GM19023 (cell line): ENCODE measurements around the gene KIF25.

Source experiments
- ATAC-seq: cut with Tn5 transposase; IDR thresholded peaks from one replicate; pipeline ENCODE4 v1.9.1; 2021; ENCODE audit warnings: mild to moderate bottlenecking, moderate library complexity; ENCODE audit not compliant: unreplicated experiment

The KIF25 gene

DNA sequence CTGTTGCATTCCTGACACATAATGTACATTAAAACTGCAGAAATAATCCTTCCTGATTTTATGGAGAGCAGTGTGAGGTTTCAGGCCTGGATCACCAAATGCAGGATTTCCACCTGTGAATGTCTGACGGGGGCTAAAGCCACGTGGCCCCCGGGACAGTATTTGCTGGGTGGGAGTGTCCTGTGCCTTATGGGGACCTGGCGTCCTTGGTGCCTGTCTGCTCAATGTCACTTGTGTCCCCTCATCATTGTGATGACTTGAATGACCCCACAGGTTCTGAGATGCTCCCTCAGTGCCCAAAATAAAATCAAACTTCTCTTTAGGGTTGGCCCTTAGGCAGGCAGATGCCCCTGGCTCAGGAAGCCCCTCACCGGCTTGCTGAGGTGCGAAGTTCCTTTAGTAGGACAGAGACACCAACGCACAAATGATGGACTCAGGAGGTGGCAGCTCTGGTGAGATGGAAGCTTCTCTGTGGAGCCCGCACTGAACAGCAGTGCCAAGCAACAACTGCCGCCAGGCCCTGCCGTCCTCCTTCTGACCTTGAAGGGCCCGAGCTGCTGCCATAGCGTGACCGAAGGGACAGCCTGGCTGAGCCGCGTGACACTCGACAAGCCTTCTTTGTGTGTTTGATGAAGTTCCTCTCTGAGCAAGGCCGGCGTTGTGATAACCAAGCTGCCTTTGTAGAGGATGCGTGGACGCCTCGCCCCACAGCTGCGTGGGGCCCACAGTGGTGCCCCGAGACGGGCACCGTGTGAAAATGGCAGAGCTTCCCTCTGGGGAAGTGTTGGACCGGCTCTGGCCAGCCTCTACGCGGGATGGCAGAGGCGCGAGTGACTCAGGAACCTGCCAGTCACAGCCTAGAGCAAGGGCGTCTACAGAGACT lies 50.6 kb downstream of the KIF25 start:
- no peak for ATAC-seq

DNA sequence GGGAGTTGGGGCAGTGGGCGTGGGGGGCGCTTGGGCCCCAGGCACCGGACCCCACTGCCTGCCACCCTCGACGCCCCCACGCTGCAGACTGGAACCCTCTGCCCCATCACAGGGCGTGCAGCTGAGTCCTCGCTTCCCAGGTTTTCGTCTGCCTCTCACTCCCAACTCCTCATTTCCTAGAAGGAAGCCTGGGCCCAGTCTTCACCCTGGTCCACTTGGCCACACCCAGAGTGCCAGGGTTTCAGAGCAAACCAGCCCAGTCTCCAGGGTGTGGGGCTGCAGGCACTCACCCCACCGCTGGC lies 51.2 kb downstream of the KIF25 start:
- ATAC-seq = no peak

DNA sequence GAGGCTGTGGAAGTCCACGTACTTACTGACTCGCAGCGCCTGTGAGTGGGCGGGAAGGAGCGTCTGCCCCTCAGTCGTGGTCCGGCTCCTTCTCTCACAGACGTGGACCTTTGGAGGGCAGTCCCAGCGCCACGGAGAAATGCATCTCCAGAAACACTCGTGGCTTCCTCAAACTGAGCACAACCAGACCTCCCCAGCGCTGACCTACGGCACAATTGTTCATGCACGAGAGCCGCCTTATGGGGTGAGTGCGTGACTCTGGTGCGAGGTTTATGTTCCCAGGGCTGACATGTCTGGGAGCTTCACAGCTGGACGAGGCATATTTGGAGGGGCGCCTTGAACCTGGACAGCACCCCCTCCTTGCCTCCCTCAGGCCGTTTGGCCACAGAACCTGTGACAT lies 51.8 kb downstream of the KIF25 start:
- ATAC-seq = no peak

DNA sequence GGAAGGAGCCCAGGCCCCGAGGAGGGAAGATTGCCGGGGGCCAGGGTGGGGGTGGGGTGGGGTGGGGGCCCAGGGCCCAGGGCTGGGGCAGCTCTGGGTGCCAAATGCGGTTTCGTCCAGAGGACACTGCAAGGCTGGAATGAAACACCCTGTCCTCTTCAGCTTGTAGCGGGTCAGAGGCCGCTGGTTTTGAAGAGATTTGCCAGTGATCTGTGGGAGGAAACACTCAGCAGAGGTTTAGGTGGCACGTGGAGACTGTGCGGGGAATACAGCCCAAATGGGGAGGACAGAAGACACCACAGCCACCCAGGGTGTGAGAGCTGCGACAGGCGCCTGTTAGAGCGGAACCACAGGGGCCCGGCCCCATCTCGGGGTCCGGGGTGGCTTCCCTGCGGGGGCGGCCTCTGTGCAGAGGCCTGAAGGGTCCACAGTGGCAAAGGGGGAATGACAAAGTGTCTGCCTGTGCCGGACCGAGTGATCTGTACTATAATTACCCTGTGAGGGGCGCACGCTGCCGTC lies 52.3 kb downstream of the KIF25 start:
- ATAC-seq = no peak

DNA sequence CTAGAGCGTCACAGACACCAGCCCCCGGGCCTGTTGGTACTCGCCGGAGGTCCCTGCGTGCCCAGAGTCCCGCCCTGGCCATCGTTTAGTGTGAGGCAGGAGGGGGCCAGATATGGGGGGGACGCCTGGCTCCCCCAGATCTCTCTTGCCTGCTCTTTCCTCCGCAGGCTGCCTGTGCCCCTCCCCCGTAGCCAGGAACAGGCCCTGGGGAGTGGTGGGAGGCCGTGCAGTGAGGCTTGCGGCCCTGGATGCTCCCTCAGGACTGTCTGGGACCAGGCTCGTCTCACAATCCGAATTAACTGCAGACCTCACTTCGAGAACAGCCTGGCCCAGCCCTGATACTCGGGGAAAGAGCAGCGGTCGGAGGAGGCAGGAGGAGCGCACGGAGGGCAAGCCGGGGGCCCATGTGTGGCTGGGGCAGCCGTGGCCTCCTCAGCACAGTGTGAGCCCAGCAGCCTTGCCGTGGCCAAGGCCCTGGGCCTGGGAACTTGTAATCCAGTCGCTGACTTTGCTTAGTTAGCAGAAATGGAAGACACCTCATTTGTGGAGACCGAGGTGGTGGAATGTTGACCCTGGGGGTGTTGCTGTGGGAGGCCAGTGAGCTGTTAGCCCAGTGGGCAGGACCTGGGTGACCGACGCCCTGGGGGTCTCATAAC lies 52.9 kb downstream of the KIF25 start:
- ATAC-seq = no peak

DNA sequence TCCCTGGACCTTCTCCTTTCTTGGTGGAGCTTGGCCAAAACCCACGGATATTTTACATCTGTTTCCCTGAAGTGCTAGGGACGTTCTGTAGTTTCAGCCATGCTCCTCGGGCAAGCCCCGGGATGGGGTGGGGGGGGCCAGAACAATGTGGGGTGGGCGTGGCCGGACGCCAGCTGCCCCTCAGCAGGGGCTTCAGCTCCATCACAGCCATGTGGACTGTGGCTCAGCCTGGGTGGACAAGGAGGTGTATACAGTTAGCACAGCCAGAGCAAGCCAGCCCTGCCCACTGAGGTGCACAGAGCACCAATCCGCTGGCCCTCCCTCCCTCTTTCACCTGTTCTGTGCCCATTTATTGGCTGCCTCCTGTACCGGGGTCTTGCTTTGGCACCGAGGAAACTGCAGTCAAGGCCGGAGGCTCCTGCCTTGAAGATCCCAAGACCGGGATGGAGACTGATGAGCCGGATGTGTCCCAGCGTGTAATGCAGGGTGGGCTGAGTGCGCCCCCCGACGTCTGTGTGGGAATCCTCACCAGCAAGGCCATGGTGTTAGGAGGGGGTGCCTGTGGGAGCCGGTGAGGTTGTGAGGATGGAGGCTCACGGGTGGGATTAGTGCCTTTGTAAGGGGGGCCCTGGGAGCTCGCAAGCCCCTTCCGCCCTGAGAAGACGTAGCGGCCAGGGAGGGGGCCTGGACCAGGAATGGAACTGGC lies 53.6 kb downstream of the KIF25 start:
- ATAC-seq = no peak

DNA sequence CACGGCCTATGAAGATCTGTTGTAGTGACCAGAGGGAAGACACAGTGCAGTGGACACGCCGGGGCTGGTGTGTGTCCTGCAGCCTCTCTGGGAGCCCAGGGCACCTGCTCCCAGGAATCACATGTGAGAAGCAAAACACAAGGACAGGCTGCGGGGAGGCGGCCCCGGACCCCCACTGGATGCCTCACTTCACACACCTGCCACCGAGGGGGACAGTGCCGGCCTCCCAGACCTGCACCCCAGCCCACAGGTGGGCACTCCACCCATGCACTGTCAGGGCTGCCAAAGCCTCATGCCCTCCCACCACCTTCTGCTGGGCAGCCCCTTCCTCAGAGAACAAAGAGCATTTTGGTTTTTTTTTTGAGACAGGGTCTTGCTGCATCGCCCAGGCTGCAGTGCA lies 54.2 kb downstream of the KIF25 start:
- no peak for ATAC-seq

DNA sequence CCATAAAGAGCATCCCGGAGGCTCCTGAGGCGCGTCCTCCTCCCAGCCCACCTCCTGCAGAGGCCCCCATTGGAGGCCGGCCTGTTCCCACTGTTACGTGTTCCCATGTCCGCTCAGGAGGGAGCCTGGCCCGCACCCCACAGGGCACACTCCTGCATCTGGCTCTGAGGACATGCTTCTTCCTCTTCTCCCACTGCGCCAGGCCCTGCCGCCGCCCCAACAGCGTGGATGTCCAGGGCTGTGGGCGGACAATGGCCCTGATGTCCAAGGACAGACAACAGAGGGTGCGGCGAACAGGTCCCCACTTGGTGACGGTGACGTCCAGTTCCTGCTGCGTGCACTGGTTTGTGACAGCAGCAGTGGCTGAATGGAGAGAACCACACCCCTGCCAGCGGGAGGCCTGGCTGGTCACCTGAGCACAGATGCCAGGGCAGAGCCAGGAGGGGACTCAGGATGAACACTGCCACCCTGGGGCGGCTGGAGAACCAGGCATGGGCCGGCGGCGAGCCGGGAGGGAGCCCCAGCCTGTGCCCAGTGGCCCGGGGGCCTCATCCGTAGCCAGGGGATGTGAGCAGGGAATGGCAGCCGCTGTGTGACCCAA lies 54.9 kb downstream of the KIF25 start:
- no peak for ATAC-seq

DNA sequence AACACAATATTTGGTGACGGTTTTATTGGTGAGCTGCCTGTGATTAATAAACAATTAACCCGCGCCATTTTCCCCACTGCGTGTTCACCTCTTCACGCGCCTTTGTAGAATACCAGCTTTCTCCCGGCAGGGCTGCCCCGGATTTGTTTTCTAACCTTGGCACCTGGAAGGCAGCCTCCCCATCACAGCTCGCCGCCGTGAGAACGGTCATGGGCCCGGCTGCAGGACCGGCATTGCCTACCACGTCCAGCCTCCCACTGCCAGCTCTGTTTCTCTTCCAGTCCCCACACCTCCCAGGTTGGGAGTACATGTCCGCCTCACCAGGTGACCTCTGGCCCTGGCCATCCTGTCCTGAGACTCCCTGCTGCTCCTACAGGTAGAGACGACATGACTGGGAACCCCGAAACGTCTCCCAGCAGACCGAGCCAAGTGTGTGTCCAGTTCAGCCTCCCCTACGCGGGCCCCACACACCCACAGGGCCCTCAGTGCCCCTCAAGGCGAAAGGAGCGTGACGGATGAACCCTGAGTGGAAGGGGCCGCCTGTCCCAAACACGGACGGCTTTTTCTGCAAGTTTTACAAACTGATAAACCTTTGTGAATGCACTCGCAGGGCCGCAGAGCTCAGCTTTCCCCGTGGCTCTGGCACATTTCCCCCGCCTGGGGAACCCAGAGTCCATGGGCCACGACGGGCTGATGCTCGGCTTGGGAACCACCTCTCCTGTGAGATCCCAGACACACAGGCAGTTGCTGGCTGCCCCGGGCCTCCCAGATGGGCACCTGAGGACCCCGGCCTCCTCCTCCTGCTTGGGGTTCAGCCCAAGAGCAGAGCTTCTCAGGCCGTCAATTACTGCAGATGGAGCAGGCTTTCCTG lies 55.9 kb downstream of the KIF25 start:
- no peak for ATAC-seq

DNA sequence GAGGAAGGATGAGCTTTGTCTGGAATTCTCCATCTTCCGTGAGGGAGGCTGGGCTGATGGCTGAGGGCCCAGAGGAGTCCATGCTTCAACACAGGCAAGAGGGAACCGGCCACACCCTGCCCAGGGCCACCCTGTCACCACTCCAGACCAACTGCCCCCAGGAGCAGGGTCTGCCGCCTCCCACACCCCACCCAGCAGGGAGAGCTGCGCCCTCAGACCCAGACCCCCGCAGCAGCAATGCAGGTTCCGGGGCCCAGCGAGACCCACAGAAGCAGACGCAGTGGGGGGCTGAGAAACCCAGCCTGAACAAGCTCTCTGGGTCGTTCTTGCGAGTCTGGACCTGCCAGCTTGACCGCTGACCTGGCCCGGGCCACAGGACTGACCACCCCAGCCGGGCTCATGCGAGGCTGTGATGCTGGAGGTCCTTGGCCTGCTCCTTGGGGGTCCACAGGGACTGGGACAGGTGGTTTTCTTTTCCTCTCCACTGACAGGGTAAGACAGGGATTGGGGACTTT lies 56.5 kb downstream of the KIF25 start:
- no peak for ATAC-seq

DNA sequence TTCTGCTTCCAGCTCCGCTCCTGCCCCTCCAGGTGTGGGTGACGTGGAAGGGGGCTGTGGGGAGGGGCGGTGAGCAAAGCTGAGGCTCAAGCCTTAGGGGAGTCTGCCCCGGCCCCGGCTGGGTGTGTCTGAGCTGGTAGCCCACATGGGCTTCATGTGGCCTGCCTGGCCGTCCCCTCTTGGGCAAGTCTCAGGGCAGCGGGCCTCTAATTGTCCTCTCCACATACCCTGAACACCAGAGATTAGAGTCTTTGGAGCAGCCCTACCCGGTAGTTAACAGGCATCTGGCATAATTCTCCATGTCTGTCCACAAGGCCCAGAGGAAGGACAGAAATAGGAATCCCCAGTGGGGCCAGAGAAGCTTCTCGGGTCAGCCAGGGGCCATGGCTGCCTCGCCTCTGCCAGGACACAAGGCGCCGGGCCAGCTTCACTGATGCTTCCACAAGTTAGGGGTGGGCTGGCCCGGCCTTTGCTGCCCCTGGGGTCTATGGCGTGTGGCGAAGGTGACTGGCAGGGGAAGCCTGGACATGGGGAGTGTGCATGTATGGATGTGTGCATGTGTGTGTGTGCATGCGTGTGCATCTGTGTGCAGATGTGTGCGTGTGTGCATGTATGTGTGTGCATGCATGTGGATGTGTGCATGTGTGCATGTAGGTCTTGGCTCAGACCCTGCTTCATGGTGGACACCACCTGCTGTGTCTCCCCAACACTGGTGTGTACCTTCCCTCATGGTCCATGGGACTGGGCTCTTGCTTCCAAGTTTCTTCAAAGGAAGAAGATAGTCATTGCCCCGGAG lies 57.5 kb downstream of the KIF25 start:
- ATAC-seq = no peak

DNA sequence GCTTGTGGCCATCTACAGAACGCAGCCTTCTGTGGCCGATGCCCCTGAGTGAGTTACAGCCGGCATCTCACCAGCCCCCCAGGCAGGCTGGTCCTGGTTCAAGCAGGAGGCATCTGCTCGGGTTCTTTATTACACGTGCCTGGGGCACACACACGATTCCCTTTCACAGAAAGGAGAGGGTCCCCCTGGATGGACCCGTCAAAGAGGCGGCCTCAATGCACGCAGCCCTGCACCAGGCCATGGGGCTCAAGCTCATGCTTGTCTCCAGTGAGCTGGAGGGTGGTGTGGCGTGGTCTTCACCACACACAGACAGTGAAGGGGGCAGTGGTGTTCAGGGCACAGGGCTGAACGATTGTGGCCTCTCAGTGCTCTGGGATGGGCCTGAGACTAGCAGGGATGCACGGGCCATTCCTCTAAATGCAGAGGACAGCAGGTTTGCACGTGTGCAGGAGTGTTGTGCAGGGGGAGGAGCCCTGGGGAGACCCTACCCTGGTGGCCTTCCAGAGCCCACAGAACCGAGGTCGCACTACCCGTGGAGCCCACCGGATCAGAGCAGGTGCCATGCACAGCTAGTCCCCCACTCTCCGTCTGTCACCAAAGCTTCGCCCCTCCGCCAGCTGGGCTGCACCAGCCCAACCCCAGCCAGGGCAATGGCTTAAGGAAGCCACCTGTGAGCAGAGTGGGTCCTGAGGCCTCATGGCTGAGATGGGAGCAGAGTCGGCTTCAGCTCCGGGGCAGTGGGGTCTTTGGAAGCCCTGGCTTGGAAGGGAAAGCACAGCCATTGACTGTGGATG lies 58.4 kb downstream of the KIF25 start:
- ATAC-seq = no peak

DNA sequence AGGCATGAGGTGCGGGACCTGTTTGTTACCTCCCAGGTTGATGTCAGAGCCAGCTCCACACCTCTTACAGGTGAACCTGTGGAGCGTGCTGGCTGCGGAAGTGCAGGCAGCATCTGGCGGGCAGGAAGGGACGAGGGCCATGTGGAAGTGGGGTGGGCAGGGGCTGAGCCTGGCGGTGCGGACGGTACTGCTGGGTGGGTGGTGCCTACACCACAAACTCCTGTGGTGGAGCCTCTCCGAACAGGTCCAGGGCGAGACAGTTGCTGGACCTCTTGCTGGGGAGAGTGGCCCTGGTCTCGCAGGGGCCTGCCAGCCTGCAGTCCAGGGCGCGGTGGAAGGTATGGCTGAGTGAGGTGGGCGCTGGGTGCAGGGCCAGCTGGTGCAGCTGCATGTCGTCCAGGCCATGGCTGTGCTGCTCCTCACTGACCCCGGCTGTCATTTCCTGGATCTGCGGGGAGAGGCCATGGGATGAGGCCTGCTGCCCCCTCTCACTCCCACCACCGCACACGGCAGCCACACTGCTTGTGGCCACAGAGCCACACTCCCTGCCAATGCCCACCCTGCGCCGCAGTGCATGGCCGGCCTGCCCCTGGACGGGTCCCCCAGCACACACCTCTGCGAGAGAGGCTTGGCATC lies 59.5 kb downstream of the KIF25 start:
- no peak for ATAC-seq

DNA sequence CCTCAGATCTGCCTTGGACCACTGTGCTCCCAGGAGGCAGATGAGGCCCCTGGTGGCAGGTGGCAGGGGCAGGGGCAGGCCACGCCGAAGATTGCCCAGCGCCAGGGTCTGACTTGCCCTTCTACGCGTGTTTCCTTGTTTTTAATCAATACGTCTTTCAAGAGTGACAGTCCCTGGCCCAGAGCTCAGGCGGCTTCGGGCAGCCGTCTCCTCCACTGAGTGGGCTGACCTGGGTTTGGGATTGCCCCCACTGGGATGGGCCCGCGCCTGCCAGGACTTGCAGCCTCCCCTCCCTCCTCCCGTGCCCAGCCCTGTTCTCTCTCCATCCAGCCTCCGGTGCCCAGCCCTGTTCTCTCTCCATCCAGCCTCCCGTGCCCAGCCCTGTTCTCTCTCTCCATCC lies 60.4 kb downstream of the KIF25 start:
- no peak for ATAC-seq

DNA sequence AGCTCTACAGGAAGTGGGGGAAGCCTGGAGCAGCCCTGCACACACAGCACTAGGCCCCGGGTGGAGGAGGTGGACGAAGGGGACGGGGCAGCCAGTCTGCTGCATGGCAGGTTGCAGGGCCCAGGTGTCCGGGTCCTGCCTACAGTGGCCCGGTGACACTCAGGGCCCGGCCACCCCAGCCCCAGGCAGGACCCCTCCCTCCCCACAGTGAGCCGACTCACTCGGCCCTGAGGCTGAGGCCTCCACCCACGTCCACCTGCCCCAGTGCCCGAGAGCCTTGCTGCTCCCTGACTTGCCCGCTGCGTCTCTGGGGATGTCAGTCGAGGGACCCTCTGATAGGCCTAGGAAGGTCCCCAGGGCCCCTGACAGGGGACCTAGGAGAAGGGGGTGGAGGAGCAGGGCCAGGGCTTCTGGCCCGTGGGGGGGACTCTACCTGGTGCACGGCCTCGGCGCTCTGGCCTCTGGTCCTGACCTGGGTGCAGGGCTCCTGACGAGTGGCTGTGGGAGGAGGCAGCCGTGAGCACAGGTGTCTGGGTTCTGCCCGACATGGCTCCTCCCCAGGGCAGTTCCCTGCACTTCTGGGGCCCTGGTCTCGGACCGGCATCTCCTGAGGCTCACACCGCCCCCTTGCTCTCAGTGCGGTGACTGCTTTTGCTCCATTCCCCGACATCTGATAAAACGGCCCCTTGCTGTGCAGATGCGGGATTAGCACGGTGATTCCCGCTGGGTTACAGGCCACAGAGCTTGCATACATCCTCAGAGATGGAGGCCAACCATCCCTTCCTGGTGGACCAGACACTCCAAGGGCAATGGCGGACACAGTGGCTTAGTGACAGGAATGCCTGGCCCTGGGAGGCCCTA lies 61.5 kb downstream of the KIF25 start:
- no peak for ATAC-seq

DNA sequence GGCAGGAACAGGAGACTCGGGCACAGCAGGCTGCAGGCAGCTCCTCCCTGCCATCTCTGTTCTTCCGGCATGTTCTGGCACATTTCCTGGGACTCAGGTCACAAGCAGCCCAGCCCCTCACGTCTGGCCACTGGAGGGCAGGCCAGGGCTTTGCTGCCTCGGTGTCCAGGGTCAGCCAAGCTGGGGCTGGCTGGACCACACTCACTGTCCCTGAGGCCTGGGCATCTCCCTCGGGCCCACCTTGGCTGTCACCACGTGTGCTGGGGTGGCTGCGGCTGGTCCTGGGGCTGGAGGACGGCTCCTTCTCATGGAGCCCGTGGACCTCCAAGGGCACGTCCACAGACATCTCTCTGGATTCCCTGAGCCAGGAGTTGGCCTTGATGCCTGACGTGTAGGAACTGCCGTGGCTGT lies 63.1 kb downstream of the KIF25 start:
- no peak for ATAC-seq
